ENCODE measurements around the gene FAXDC2. TPM values are rescaled to one million over a fixed set of nuclear protein-coding genes. Genes with fewer than 3 reads are reported as not detected.

Gene FAXDC2
- total and polyA plus RNA-seq, 2 of the 13 experiments (the other 11 are each of a cell fraction or from before 2014, with no cell fraction given): 4.7 to 58.8 TPM

- no peak for TF ChIP-seq ZNF407 (CRISPR knock-in tag; IDR thresholded peaks at IDR 0.05; ENCODE audit: not compliant biosample characterization)
- TF ChIP-seq E2F1 (CRISPR knock-in tag; IDR thresholded peaks at IDR 0.05): no peak
- no peak for TF ChIP-seq ZNF503 (CRISPR knock-in tag; IDR thresholded peaks at IDR 0.05)
- no peak for TF ChIP-seq MTA1 (CRISPR knock-in tag; IDR thresholded peaks at IDR 0.05; ENCODE audit: borderline replicate concordance)
- no peak for TF ChIP-seq SMARCE1 (IDR thresholded peaks at IDR 0.05; ENCODE audit: borderline replicate concordance)
- peak; percentile 49; the same call in 1 of the 2 replicates for TF ChIP-seq ZNF329 (CRISPR knock-in tag; IDR thresholded peaks at IDR 0.05; ENCODE audit: low read depth)
- peak; percentile 37; the same call in 1 of the 2 replicates for TF ChIP-seq BCL6 (CRISPR knock-in tag; IDR thresholded peaks at IDR 0.05)
- TF ChIP-seq ZNF770 (CRISPR knock-in tag; IDR thresholded peaks at IDR 0.05): no peak; the same call in 1 of the 2 replicates
- no peak for TF ChIP-seq RFX1 (IDR thresholded peaks at IDR 0.05)
- TF ChIP-seq FOXC1 (CRISPR knock-in tag; IDR thresholded peaks at IDR 0.05; ENCODE audit: borderline replicate concordance): no peak
- no peak; the same call in 1 of the 2 replicates for TF ChIP-seq NCOA2 (CRISPR knock-in tag; IDR thresholded peaks at IDR 0.05)
- TF ChIP-seq SNAI1 (CRISPR knock-in tag; IDR thresholded peaks at IDR 0.05; ENCODE audit: borderline replicate concordance): no peak
- no peak for TF ChIP-seq EP300 (IDR thresholded peaks at IDR 0.05; ENCODE audit: low read depth in 2 of 2, low read length in 2 of 2)
- no peak for TF ChIP-seq EP300 (CRISPR knock-in tag; IDR thresholded peaks at IDR 0.05; ENCODE audit: borderline replicate concordance)
Observed at GRCh38 chr5:154850255-154851062, at the start of gene FAXDC2 (continued).

Data from HepG2 (cell line).